CD4-positive, alpha-beta T cell treated with Interleukin-1 beta for 1 hour (primary cell): ENCODE data around the gene BOD1L1.

Source experiments
- DNase-seq, 2 donors: peaks; one replicate each; pipeline ENCODE4 v3.0.0-alpha.2; 2020 to 2022

Gene BOD1L1

GRCh38 chr4:13627606-13628311 lies at the start of gene BOD1L1:
TSS of gene BOD1L1 (minus strand) at chr4:13627725. CDS start at chr4:13627587, 138 bp downstream.
- DNase-seq: peak; percentile 84

GRCh38 chr4:13674971-13675370 lies 47.4 kb upstream of the BOD1L1 start:
- DNase-seq: no peak

- DNase-seq: no peak
Measured at GRCh38 chr4:13673167-13673566, 45.6 kb upstream of the BOD1L1 start.

- DNase-seq: no peak
Measured at GRCh38 chr4:13670456-13671160, 43.1 kb upstream of the BOD1L1 start.

GRCh38 chr4:13665701-13666660 lies 38.5 kb upstream of the BOD1L1 start:
- DNase-seq: no peak

GRCh38 chr4:13659341-13660070 lies 32.0 kb upstream of the BOD1L1 start:
- no peak for DNase-seq

- peak; percentile 54 to 58 for DNase-seq
Measured at GRCh38 chr4:13656569-13657405, 29.3 kb upstream of the BOD1L1 start.

GRCh38 chr4:13654162-13654797 lies 26.8 kb upstream of the BOD1L1 start:
- peak; percentile 68 to 75 for DNase-seq

- no peak for DNase-seq
Measured at GRCh38 chr4:13653766-13654161, 26.2 kb upstream of the BOD1L1 start.

GRCh38 chr4:13647031-13647430 lies 19.5 kb upstream of the BOD1L1 start:
- no peak for DNase-seq

GRCh38 chr4:13645075-13645474 lies 17.6 kb upstream of the BOD1L1 start:
- no peak for DNase-seq

- no peak for DNase-seq
Measured at GRCh38 chr4:13642170-13642950, 14.8 kb upstream of the BOD1L1 start.

- DNase-seq: no peak
Measured at GRCh38 chr4:13641084-13641483, 13.6 kb upstream of the BOD1L1 start.

- no peak for DNase-seq
Measured at GRCh38 chr4:13640149-13640940, 12.8 kb upstream of the BOD1L1 start.

- no peak for DNase-seq
Measured at GRCh38 chr4:13635286-13635799, 7.8 kb upstream of the BOD1L1 start.

GRCh38 chr4:13633671-13634070 lies 6.1 kb upstream of the BOD1L1 start:
- no peak for DNase-seq

GRCh38 chr4:13627178-13627605 lies 333 bp downstream of the BOD1L1 start:
- no peak for DNase-seq

- DNase-seq: no peak
Measured at GRCh38 chr4:13626492-13627177, 890 bp downstream of the BOD1L1 start.
